HG02852 (cell line): Measurements from ENCODE around the gene BACE1.

Experiments
- ATAC-seq: cut with Tn5 transposase; IDR thresholded peaks from one replicate; pipeline ENCODE4 v1.9.1; 2021; ENCODE audit warnings: mild to moderate bottlenecking, moderate library complexity; ENCODE audit not compliant: unreplicated experiment

Gene BACE1

DNA sequence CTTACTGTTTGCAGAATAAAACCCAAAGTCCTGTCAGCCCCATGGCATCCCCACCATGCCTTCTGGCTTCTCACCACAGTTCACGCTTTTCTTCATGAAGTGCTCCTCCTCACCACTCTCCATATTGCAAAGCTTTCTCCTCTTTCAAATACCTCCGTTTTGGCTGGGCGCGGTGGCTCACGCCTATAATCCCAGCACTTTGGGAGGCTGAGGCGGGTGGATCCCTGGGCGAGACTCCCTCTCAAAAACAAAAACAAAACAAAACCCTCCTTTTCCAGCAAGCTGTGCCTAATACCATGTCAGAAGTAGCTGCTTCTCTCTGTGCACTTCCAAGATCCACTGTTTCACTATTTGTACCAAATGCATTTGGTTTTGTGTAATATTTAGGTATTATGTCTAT lies 6.7 kb downstream of the BACE1 start:
- ATAC-seq: no peak

DNA sequence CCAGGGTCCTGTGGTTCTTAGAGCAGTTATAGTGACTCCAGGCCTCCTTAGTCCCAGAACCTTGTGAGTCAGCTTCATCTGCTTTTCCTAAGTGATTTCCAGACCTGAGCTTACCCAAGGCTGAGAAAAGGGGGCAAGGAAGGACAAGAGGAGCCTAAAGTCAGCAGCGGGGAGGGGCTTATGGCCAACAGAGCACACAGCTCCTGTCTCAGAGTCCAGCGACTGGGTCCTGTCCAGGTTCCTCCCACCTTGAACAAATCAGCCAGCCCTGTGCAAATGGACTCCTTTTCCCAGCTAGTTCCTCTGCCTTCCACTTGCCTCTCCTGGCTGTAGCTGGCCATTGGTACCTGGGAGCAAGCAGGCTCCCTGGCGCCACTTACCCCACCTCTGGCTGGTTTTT lies 10.9 kb downstream of the BACE1 start:
- no peak for ATAC-seq

DNA sequence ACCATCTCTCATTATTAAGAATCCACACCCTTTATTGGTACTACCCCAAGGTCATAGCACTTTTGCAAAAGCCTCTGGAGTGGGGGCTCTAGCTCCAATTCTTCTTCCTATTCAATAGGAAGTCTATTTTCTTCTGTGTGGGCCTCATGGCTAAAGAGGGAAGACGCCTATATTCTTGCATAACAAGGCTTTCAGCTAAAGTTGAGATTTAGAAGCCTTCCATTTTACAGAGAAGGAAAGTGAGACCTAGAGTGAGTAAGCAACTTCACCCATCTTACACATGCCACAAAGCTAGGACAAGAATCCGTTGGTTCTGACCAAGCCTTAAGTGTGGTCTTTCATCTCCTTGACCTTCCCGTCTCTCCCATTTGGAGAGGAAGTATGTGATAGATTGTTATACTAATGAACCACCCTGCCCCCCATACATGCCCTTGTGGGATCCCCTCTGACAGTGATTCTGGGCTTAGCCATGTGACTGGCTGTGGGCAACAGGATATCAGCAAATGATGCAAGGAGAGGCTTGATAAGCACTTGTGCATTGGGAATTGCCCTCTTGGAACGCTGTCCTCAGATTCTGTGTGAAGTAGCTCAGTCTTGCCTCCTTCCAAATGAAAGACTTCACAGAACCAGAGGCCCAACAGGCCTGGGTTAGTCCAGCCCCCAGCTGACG lies 12.3 kb downstream of the BACE1 start:
- ATAC-seq: no peak

DNA sequence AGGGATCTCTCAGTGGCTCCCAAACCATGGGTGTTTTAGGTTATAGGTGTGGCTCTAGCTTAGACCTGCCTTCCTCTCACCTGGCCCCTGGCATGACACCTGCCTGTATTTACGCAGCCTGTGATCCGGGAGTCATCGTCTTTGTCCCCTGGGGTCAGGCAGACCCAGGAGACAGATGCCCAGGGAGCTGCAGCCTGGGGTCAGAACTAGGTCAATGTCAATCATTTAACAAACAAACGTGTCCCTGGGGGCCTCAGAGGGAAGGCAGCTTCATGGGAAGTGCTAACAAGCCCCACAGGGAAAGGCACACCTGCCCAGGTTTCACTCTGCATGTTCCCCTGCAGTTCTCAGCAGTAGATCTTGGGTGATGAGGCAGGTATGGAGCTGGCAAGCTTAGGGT lies 13.0 kb downstream of the BACE1 start:
- no peak for ATAC-seq

DNA sequence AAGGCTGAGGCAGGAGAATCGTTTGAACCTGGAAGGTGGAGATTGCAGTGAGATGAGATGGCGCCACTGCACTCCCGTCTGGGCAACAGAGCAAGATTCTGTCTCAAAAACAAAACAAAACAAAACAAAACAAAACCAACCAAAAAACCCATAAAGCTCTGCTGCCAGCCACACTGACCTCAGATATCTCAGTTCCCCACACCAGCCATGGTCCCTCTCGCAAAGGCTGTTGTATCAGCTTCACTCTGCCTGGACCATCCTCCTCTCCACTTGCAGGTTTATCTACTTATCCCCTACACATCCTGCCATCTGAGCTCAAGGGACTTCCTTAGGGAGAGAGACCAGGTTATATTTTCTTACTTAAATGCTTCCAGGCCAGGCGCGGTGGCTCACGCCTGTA lies 13.8 kb downstream of the BACE1 start:
- ATAC-seq: no peak

DNA sequence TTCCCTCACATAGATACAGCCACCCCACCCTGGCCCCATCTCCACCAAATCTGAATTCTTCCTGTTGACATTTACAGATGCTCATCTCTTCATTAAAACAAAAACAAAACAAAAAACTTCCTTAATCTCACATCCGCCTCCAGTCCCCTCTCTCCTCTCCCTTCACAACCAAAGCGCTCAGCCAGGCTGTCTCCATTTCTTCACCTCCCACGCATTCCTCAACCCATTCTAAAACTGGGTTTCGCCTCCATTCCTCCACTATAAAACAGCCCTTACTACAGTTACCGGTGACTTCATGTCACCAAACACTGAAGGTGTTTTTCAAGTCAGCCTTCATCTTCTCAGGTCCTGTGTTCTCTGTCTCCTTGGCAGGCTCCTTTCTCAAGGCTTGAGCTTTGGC lies 15.3 kb downstream of the BACE1 start:
- ATAC-seq: no peak

DNA sequence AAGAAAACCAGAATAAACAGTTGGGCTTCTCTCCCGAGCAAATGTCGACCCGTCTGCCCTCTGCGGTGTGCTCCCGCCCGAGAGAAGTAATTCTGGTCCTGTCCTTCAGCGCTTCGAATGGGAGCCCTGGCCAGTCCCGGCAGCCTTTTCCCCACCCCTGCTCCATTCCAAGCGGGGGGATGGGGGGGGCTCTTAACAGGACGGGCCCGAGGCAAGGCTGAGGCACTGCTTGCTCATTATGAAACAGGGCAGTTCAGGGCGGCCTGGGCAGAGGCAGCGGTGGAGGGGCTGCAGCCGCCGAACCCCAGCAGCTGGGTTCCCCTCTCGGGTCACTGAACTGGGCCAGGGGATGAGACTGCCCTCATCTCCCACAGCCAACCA lies 15.8 kb downstream of the BACE1 start:
- ATAC-seq: no peak

DNA sequence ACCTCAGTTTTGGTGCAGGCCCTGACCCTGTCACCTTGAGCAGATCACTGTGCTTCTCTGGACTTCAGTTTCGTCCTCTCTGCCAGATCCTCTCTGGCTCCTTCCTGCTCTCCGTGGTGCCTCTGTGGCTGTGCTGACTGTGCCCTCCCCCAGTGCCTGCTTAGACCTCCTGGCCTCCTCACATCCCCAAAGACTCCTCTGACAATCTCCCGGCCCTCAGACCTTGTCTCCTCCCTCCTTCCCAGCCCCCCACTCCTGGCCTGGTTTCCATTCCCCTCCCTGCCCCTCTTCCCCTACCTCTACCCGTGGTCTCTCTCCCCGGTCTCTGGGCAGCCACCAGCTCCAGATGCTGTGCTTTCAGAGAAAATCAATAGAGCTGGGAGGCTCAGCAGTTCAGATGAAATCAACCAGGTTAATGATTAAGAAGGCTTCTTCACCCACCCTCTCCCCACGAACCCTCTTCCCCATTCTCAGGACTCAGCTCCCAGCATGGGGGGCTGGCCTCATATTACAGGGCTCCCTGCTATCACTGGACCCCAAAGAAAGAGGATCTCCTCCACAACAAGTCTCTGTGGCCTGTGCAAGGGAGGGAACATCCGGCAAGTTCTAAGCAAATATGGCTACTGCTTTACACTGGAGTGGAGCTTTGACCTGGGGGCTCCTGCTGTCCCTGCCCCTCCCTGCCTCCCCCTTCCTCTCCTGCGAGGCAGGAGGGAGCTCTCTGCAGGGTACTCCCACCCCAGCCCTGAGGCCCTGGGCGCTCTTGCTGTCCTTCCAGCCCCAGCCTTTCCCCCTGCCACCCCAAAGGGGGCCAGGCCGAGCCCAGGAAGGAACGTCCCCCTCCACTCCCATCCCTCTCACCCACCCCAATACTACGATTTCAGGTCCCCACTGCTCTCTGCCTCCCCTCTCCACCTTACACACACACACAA lies 16.4 kb downstream of the BACE1 start:
- no peak for ATAC-seq

DNA sequence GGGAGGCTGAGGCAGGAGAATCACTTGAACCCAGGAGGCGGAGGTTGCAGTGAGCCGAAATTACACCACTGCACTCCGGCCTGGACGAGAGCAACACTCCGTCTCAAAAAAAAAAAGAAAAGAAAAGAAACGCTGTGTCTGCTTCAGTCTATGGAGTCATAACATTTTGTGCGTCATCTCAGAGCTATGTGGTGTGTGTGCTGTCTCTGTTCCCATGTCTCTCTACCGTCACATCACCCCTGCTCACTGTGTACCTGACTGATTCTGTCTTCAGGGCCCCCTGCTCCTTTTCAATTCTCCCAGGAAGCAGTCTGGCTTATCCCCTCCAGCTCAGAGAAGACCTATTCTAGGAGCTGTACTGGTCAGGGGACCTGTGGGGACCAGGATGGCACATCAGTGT lies 17.9 kb downstream of the BACE1 start:
- ATAC-seq: no peak

DNA sequence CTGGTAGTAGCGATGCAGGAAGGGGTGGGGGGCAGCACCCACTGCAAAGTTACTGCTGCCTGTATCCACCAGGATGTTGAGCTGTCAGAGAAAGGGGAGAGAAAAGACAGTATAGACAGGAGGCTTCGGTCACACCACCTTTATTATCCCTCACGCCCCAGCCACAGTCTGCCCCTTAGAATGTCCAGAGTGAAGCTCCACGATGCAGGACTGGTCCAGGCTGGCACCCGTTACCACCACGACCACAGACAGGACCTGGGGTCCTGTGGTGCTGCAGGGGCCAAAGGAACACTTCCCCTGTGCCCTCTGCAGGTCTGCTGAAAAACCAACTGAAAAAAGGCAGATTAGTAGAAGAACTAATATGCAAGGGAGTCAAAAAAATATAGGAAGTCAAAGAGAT lies 19.2 kb downstream of the BACE1 start:
- no peak for ATAC-seq

DNA sequence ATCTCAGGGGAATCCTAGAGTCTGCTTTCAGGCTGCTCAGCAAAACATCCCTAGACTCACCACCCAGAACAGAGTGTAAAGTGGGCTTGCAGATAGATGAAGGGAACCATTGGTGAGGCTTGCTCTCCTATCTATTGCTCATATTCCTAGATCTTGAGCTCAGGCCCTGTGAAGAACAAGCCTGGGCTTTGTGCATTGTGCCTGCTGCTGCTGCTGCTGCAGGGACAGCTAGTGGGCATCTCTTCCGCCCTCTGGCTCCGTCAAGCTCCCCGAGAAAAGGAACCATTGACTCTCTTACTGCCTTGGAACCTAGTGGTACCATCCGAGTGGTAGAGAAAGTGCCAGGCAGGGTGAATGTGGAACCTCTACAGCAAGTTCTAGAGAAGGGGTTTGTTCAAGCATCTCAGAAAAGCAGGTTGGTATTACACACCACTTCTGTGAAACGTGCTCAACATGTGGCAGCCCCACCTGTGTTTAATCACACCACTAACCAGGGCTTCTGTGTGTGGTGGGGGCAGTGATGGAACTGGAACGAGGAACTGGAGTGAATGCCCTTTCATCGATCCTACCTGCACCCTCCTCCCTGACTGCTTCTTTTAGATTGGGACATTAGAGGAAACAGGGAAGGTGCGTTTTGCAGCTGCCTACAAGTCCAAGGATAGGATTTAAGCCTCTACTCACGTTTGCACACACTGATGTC lies 20.5 kb downstream of the BACE1 start:
- ATAC-seq: no peak

DNA sequence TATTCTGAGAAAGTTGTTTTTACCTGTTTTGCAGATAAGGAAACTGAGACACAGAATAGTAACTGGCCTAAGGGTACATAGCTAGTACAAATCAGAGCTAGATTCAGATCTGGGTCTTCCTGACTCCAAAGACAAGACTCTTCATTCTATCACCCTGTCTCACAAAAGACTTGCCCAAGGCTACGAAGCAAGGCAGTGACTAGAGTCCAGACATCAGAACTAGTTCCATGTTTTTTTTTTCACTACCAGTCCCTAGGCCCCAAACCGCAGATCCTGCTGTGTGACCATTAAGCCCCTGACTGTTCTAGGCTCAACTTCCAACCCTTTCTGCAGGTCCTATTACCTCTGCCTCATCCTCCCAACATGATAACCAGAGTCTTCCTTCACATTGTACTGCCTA lies 23.4 kb downstream of the BACE1 start:
- ATAC-seq: no peak

DNA sequence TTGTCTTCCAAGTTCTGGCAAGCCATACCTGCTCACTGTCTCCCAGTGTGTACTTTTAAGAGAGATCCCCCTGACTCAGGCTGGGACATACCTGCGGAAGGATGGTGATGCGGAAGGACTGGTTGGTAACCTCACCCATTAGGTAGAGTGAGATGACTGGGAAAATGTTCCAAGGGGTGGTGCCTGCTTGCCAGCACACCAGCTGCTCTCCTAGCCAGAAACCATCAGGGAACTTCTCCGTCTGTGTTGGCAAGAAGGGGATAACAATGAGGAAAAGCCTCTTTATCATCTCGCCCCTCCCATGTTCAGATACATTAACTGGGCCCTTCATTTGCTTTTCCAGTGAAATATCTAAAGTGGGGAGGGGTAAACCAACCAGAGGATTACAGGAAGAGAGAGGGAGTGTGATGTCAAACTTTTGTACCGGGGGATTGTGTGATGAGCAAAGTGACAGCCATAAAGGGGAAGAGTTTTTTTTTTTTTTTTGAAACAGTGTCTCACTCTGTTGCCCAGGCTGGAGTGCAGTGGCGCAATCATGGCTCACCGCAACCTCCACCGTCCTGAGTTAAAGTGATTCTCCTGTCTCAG lies 25.2 kb downstream of the BACE1 start, which contains the start of gene BACE1-AS:
TSS of gene BACE1-AS (plus strand) at position 538 of the 588 bp plus-strand sequence.
- no peak for ATAC-seq

DNA sequence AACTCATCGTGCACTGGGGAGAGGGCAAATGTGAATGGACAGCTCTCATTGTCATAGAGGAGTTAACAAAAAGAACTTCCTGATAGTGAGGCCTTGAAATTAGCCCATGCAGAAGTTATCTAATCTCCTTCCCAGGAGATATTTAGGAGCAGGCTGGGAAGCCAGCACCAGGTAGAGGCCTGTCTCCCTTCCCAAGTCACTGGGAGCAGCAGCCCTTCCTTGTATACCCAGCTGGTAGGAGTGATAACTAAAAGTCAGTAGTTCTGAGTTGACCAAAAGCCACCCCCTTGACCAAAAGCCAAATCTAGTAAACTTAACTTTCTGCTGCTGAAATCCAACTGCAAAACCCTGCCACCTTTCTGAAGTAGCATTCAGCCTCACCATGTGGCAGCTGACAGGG lies 26.3 kb downstream of the BACE1 start:
- no peak for ATAC-seq

DNA sequence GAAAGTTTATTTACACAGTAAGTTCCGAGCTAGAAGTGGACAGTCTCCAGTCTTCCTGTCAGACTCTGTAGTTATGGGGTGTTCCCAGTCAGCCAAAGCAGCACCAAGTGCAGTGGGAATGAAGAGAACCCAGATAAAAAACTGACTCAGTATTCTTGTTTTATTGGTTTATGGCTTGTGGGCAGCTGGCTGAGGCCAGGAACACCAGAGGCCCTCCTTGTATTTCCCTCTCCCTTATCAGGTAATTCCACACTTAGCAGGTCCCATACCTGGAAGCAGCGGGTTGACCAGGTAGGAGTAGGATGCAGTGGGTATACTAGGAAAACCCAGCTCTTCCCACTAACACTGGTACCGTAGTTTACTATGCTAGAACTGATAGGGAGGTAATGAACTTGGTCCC lies 28.4 kb downstream of the BACE1 start:
- no peak for ATAC-seq

DNA sequence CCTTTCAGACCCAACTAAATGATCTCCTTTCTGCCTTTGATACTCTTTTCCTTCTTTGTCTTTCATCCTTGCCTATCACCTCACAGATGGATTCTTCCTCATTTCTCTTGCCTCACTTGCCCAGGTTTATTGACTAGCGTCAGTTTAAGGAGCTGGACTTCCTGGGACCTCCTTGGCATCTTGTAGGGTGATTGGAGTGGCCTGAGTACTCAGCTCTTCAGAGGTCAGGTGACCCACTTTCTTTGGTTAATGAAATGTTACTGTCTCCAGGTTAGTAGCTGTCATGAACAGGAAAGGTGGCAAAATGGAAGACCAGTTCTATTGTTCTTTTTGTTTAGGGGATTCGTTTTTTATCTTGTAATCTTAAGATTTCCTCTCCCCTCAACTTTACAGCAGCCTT lies 29.5 kb downstream of the BACE1 start:
- no peak for ATAC-seq

DNA sequence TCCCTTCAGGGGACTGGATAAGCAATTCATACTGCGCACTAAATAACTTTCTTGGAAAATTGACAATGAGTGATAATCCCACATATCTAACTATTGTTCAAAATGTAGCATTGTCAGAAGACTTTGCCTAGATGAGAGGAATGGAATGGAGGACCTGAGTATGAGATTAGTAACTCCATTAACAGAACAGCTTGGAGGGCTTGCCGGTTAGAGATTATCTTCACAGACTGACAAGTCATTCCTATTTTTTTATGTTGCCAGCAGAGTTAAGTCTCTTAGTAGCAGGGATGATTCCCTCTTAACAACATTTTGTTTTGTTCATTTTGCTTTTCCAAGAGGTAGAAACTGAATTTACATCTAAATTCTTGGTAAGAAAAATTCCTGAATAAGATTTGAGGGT lies 32.0 kb downstream of the BACE1 start:
- no peak for ATAC-seq

DNA sequence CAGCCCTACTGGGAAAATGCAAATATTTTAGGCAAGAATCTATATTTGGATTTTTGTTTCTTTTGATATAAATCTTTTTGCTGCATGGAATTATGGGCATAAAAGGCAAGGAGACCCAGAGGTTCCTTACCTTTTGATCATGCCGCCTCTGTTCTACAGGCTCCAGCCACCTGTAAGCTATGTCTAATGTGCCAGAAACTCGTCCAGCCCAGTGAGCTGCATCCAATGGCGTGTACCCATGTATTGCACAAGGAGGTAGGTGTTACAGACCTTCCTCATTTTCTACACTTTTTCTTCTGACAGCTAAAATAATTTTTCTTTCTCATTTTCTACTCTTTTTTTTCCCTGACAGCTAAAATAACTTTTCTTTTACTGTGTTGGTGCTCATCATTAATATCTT lies 33.1 kb downstream of the BACE1 start:
- ATAC-seq: no peak

DNA sequence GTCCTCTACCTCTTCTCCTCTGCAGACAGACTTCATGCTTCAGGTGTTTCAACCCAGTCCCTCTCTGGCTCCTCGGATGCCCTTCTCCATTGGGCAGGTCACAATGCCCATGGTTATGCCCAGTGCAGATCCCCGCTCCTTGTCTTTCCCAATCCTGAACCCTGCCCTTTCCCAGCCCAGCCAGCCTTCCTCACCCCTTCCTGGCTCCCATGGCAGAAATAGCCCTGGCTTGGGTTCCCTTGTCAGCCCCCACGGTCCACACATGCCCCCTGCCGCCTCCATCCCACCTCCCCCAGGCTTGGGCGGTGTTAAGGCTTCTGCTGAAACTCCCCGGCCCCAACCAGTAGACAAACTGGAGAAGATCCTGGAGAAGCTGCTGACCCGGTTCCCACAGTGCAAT lies 34.2 kb downstream of the BACE1 start:
- ATAC-seq: no peak

DNA sequence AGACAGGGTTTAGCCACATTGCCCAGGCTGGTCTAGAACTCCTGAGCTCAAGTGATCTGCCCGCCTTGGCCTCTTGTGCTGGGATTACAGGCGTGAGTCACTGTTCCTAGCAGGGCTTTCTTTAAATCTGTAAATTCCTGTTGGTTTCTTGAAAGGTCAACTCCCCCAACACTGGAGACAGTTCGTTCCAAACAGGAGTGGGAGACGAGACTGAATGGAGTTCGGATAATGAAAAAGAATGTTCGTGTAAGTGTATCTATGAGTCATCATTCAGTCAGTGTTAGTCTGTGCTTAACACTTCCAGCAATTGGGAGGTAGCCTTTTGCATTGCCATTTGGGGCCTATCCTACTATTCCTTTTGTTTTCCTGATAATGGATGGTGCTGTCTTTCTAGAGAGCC lies 34.9 kb downstream of the BACE1 start:
- no peak for ATAC-seq

DNA sequence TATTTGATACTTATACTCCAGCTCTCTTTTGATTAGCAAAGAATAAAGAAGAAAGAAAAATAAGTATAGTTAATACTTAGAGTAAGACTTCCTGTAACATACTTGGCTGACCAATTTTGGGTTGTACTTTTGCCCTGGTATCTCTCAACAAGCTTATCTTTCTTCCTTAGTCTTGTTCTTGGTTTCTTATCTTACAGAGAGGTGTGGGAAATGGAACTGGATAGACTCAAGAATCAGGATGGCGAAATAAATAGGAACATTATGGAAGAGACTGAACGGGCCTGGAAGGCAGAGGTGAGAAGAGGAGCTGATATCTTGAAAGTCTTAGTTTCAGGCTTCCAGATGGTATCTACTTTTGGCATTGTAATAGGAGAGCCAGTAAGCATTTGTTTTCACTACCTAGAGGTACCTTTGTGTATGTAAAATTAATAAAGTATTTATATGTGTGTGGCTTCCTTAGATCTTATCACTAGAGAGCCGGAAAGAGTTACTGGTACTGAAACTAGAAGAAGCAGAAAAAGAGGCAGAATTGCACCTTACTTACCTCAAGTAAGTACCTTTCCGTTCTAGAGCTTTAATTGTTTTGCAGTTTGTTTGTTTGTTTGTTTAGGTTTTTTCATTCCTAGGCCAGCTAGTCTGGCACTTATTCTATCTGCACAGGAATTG lies 36.2 kb downstream of the BACE1 start:
- ATAC-seq: no peak
